Endothelial cell of umbilical vein (primary cell): ENCODE results near the gene RAD51B.

Experiments used
- EZH2 ChIP-seq: IDR thresholded peaks from 2 replicates; pipeline ENCODE4 v1.6.1; 2012; ENCODE audit warnings: borderline replicate concordance, low read depth, mild to moderate bottlenecking, moderate library complexity, low read length, inconsistent platforms; ENCODE audit not compliant: severe bottlenecking
- FOS ChIP-seq: IDR thresholded peaks from 2 replicates; pipeline ENCODE4 v1.6.1; 2011; ENCODE audit warnings: mild to moderate bottlenecking, low read length, moderate library complexity, borderline replicate concordance; ENCODE audit not compliant: insufficient read depth
- JUN ChIP-seq: IDR thresholded peaks from 2 replicates; pipeline ENCODE4 v1.6.1; 2011; ENCODE audit warnings: borderline replicate concordance, low read depth; ENCODE audit not compliant: insufficient read length, insufficient read depth
- POLR2A ChIP-seq: IDR thresholded peaks from 2 replicates; pipeline ENCODE4 v1.6.1; 2012; ENCODE audit warnings: low read depth, mild to moderate bottlenecking, control low read depth, low read length
- POLR2AphosphoS5 ChIP-seq: IDR thresholded peaks from 2 replicates; pipeline ENCODE4 v1.6.1; 2012; ENCODE audit warnings: low read depth, mild to moderate bottlenecking, control low read depth, low read length, moderate library complexity; ENCODE audit not compliant: insufficient read depth
- TF ChIP-seq, protein P1 (sequence below), 2 donors: IDR thresholded peaks; 1 replicate in 1 of 2; 2 replicates in 1 of 2; pipeline ENCODE4 v1.5.1; 2011; ENCODE audit warnings: low read length in 2 of 2, mild to moderate bottlenecking in 2 of 2, moderate library complexity in 2 of 2, control low read depth in 1 of 2, inconsistent platforms in 1 of 2, low read depth in 1 of 2; ENCODE audit not compliant: insufficient read depth in 1 of 2; ENCODE audit errors: extremely low read depth in 1 of 2
- TF ChIP-seq, protein P2 (sequence below): IDR thresholded peaks from 2 replicates; pipeline ENCODE4 v1.6.1; 2011; ENCODE audit not compliant: insufficient read depth, insufficient read length

DNA sequence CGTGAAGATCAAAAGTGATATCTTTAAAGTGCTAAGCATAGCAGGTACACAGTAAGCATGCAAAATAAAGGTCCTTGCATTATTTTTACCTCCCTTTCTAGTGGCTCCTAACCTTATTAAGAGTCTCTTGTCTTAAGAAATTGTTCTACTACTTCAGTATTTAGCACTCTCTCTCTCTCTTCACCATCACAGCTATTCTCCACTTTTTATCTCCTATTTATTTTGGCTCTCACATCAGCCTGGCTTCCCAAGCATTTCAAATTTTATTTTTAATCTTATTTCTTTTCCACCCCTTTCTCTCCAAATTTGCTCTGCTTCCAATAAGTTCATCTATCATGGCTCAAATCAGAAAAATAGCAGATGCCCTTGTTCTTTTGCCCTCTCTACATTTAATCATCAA is 212.6 kb downstream of the RAD51B start:
- TF ChIP-seq FOS: no peak
- TF ChIP-seq, protein P1, sequence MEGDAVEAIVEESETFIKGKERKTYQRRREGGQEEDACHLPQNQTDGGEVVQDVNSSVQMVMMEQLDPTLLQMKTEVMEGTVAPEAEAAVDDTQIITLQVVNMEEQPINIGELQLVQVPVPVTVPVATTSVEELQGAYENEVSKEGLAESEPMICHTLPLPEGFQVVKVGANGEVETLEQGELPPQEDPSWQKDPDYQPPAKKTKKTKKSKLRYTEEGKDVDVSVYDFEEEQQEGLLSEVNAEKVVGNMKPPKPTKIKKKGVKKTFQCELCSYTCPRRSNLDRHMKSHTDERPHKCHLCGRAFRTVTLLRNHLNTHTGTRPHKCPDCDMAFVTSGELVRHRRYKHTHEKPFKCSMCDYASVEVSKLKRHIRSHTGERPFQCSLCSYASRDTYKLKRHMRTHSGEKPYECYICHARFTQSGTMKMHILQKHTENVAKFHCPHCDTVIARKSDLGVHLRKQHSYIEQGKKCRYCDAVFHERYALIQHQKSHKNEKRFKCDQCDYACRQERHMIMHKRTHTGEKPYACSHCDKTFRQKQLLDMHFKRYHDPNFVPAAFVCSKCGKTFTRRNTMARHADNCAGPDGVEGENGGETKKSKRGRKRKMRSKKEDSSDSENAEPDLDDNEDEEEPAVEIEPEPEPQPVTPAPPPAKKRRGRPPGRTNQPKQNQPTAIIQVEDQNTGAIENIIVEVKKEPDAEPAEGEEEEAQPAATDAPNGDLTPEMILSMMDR (IDR thresholded peaks at IDR 0.05; ENCODE audit: extremely low read depth in 1 of 2, insufficient read depth in 1 of 2, low read depth in 1 of 2, low read length in 2 of 2): no peak
- no peak for TF ChIP-seq POLR2AphosphoS5
- TF ChIP-seq JUN: no peak
- no peak for TF ChIP-seq POLR2A
- TF ChIP-seq EZH2: no peak
- TF ChIP-seq, protein P2, sequence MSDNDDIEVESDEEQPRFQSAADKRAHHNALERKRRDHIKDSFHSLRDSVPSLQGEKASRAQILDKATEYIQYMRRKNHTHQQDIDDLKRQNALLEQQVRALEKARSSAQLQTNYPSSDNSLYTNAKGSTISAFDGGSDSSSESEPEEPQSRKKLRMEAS: no peak
